Astrocyte of the spinal cord (primary cell): ENCODE measurements around the gene ARHGAP6.
"Not testable (repeated sequence)": the region's sequence is repeated elsewhere in the genome, so short reads cannot be mapped to it uniquely, and the experiment has no call there.

Experiments used
- DNase-seq: peaks from one replicate; pipeline ENCODE4 v3.0.0; 2011; ENCODE audit warnings: low read depth, low spot score
- H3K4me3 ChIP-seq: 2 replicates; pipeline ENCODE4 v1.5.1; 2011; ENCODE audit warnings: low read depth, mild to moderate bottlenecking, low read length, moderate library complexity
- CTCF ChIP-seq: IDR thresholded peaks from 2 replicates; pipeline ENCODE4 v1.5.1; 2012; ENCODE audit warnings: low read depth, mild to moderate bottlenecking, low read length, inconsistent platforms
- in situ Hi-C: cut with HindIII; loops from 2 replicates; pipeline ENCODE4 v1.10.0; 2017; ENCODE audit warnings: low sequenced_read_pairs

Gene ARHGAP6

GRCh38 chrX:11628399-11628798 lies 37.3 kb downstream of the ARHGAP6 start:
- in situ Hi-C loops = no loop called here
- no peak overlapping the region for H3K4me3 ChIP-seq
- no peak for TF ChIP-seq CTCF
- DNase-seq = no peak

DNA sequence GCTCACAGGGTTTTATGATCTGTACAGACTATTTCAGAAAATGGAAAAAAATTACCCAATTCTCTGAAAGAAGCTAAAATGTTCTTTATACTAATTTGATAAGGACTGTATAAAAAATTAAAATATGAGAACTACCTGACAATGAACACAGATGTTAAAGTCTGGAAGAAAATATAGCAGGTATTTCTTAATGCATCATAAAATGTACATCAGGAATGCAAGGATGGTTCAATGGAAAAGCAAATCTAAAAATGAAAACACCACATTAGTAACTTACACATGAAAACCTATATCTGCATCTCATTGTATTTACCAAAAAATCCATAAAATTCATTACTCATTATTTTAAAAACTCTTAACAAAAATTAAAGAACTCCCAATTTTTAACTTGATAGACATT lies 39.4 kb downstream of the ARHGAP6 start:
- in situ Hi-C loops = no loop called here
- TF ChIP-seq CTCF = no peak
- no peak for DNase-seq
- no peak overlapping the region for H3K4me3 ChIP-seq

DNA sequence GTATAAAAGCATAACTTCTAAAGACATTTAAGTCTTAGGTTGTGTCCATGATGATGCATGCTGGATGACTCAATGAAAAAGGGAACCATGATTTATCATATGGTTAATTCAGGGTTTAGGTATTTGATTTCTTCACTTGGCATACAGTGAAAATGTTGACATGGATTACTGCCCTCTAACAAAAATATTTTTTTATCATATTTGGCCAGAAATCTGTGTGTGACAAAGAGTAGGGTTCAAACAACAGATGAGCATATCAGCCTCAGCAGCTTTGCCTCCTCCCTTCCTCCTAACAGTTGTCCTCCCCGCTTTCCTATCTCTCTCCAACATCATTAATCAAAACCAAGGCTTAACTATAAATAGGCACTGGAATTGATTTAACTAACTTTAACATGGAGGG lies 46.3 kb downstream of the ARHGAP6 start:
- DNase-seq = no peak
- in situ Hi-C loops = no loop called here
- no peak for TF ChIP-seq CTCF

GRCh38 chrX:11614253-11614652 lies 51.5 kb downstream of the ARHGAP6 start:
- H3K4me3 ChIP-seq, in situ Hi-C loops, DNase-seq: not testable (repeated sequence)

More for the DNA sequence above, 46.3 kb downstream of the ARHGAP6 start:
- no peak overlapping the region for H3K4me3 ChIP-seq

GRCh38 chrX:11611965-11612364 lies 53.8 kb downstream of the ARHGAP6 start:
- in situ Hi-C loops = no loop called here

GRCh38 chrX:11611161-11611560 lies 54.6 kb downstream of the ARHGAP6 start:
- TF ChIP-seq CTCF = no peak
- in situ Hi-C loops = no loop called here
- no peak overlapping the region for H3K4me3 ChIP-seq
- DNase-seq = no peak

More at GRCh38 chrX:11611965-11612364, 53.8 kb downstream of the ARHGAP6 start:
- TF ChIP-seq CTCF = no peak
- DNase-seq = no peak
- no peak overlapping the region for H3K4me3 ChIP-seq

- DNase-seq = no peak
- H3K4me3 ChIP-seq = no peak overlapping the region
- in situ Hi-C loops = no loop called here
- no peak for TF ChIP-seq CTCF
Measured at GRCh38 chrX:11609109-11609508, 56.6 kb downstream of the ARHGAP6 start.
